Neuron (in vitro differentiated cells): Measurements from ENCODE around the gene CBX8.

ENCODE experiments used
- H2AFZ ChIP-seq: one replicate; pipeline ENCODE4 v1.6.1; 2013; ENCODE audit warnings: low read depth, mild to moderate bottlenecking, inconsistent platforms, low read length, moderate library complexity
- H3K27me3 ChIP-seq: one replicate; pipeline ENCODE4 v1.6.1; 2013; ENCODE audit warnings: low read length; ENCODE audit not compliant: insufficient read depth
- H3K36me3 ChIP-seq: one replicate; pipeline ENCODE4 v1.6.1; 2013; ENCODE audit warnings: low read length; ENCODE audit not compliant: insufficient read depth
- H3K4me1 ChIP-seq: one replicate; pipeline ENCODE4 v1.6.1; 2013; ENCODE audit warnings: low read length; ENCODE audit not compliant: insufficient read depth
- H3K4me3 ChIP-seq: 2 replicates; pipeline ENCODE4 v1.5.1; 2013; ENCODE audit warnings: mild to moderate bottlenecking, low read length, moderate library complexity
- H3K9me3 ChIP-seq: one replicate; pipeline ENCODE4 v1.6.1; 2013; ENCODE audit warnings: low read length

CBX8 gene

GRCh38 chr17:79802736-79803420 lies 6.0 kb upstream of the CBX8 start:
- Histone ChIP-seq H3K4me1 (peaks cover 38% of the 10 kb centered on the region), H3K4me3 (no peak overlapping the region), H3K36me3 (no peaks in the 10 kb centered on the region), H3K9me3 (no peaks in the 10 kb centered on the region), H3K27me3 (peaks cover 95% of the 10 kb centered on the region), H2AFZ (no peak overlapping the region)

DNA sequence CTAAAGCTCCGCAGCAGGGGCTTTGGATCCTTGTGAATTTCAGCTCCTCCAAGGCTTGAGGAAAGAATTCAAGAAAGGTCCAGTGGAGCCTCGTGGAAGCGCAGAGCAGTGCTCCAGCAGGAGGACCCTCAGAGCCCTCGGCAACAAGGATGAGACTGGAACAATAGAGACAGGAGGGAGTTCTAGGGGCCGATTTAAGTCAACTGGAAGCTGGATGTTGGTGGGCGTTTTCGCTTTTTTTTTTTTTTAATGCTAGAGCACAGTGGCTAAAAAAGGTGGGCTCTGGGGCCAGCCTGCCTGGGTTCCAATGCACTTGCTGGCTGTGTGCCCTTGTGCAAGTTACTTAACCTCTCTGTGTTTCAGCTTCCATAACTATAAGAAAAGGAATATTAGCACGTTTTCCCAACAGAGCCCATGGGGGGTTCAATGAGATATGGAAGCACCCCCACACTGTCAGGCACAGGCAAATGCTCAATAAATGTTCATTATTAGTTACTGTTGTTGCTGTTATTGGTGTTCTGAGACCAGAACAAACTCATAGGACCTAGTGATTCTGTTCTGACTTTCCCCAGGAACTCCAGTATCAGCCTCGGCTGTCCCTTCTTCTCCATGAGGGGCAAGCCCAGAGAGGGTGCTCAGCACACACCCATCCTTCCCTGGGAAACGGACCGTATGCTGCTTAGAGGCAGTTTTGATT lies 5.3 kb upstream of the CBX8 start:
- Histone ChIP-seq H3K27me3 (peaks cover 88% of the 10 kb centered on the region), H3K9me3 (no peaks in the 10 kb centered on the region), H3K4me1 (peaks cover 40% of the 10 kb centered on the region), H3K4me3 (no peak overlapping the region), H3K36me3 (no peaks in the 10 kb centered on the region), H2AFZ (no peak overlapping the region)

DNA sequence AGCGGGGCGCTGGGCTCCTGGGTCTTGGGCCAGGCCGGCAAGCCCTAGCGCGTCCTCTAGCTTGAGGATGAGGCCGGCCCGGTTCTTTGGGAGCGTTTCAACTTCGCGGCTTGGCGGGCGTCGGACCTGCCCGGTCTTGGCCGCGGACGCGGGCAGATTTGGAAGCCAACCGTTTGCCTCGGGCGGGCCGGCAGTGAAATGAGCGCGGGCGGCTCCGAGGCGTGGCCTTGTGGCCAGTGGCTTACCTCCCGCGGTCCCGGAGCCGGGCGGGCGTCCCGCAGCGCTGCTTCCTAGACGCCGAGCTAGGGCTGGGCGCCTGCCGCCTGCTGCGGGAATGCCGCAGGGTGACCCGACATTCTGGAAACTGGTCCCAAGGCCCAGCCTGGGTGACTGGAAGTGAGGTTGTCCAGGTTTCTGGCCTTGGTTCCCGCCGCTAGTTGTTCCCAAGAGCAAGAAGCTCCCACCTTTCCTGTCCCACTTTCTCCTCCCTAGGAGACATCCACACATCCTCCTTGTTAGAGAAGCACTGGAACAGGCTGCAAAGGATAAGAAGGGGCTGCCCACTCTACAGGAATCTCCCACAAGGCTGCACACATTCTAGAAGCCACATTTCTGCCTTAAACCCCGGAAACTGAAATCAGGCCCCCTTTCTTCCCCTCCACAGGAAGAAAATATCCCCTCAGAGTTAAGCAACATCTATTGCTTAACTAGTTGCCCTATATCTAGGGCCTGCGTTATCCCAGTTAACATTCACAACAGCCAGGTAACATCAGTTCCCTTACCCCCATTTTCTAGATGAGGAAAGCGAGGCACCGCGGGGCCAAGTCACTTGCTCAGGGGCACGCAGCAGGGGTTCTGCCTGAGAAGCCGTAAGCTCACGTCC lies 4.5 kb upstream of the CBX8 start:
- Histone ChIP-seq H3K36me3 (no peaks in the 10 kb centered on the region), H3K27me3 (peaks cover 81% of the 10 kb centered on the region), H3K4me1 (peaks cover 40% of the 10 kb centered on the region), H3K9me3 (no peaks in the 10 kb centered on the region), H3K4me3 (peak overlapping the region; percentile 21), H2AFZ (peak overlapping the region; percentile 28)

GRCh38 chr17:79800325-79801155 lies 3.7 kb upstream of the CBX8 start:
- peak overlapping the region; percentile 28 for H2AFZ ChIP-seq
- peak overlapping the region; percentile 21 for H3K4me3 ChIP-seq
- no peaks in the 10 kb centered on the region for H3K9me3 ChIP-seq
- H3K4me1 ChIP-seq: peaks cover 48% of the 10 kb centered on the region
- peaks cover 4% of the 10 kb centered on the region for H3K36me3 ChIP-seq
- peaks cover 73% of the 10 kb centered on the region for H3K27me3 ChIP-seq

- Histone ChIP-seq H3K27me3 (peaks cover 64% of the 10 kb centered on the region), H2AFZ (no peak overlapping the region), H3K4me3 (no peak overlapping the region), H3K9me3 (no peaks in the 10 kb centered on the region), H3K4me1 (peaks cover 53% of the 10 kb centered on the region), H3K36me3 (peaks cover 11% of the 10 kb centered on the region)
Observed at GRCh38 chr17:79799538-79800324, 2.9 kb upstream of the CBX8 start.

DNA sequence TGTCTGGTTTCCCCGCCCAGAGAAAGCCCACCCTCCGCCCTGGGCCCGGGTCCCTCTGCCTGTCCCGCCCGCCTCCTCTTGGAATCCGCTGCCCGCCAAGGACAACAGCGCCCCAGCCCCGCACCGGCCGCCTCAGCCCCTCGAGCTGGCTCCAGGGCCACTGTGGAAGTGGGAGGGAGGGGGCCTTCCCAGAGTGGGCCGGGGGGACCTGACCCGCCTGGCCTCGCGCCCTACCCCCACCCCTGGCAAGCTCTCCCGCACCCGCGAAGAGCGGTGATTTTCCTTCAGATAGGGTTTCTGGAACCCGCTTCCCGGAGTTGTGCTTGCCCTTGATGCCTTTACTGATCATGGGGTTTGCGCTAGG lies 2.3 kb upstream of the CBX8 start:
- Histone ChIP-seq H3K27me3 (peaks cover 59% of the 10 kb centered on the region), H3K4me1 (peaks cover 55% of the 10 kb centered on the region), H3K36me3 (peaks cover 14% of the 10 kb centered on the region), H3K4me3 (no peak overlapping the region), H2AFZ (no peak overlapping the region), H3K9me3 (no peaks in the 10 kb centered on the region)

DNA sequence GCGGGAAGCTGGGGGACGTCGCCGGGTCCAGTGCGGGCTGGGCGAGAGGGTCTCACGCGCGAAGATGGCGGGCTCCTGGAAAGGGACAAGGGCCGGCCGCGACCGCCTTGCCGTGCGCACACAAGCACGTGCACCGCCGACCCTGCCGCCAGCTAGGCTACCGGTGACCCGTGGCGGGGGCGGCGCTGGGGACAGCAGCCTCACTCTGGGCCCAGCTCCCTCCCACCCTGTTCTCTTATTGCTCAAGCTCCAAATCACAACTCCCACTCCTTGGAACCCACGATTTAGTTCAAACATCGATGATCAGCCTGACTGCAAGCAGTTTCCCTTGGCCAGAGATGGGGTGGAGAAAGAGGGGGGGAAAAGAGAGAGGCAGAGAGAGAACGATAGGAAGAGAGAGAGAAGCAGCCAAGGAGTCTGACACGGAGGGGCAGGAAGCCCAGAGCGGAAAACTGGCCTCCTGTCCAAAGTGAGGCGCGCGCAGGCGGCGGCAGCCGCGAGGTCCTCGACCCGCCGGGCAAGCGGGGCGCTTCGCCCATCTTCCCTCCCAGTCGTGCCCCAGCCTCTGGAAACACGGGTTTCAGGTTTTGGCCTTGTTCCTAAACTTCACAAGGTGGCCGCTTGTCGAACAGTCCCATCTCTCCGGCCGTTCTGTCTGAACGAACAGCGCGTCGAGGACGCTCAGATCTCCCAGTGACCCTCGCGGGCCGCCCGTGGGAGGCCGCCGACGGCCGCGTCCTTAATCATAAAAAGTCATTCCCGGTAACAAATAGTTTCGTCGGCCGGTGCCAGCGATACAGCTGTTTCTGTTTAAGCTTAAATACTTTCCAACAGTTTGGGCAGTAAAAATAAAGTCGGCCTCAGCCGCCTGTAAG lies 1.7 kb upstream of the CBX8 start:
- H3K9me3 ChIP-seq: no peaks in the 10 kb centered on the region
- peaks cover 52% of the 10 kb centered on the region for H3K27me3 ChIP-seq
- H3K4me1 ChIP-seq: peaks cover 61% of the 10 kb centered on the region
- H3K36me3 ChIP-seq: peaks cover 17% of the 10 kb centered on the region
- peak overlapping the region; percentile 45 for H3K4me3 ChIP-seq
- no peak overlapping the region for H2AFZ ChIP-seq

GRCh38 chr17:79797492-79798298 lies 818 bp upstream of the CBX8 start:
- H3K36me3 ChIP-seq: peaks cover 17% of the 10 kb centered on the region
- peaks cover 67% of the 10 kb centered on the region for H3K4me1 ChIP-seq
- H3K4me3 ChIP-seq: peak overlapping the region; percentile 45
- no peak overlapping the region for H2AFZ ChIP-seq
- H3K27me3 ChIP-seq: peaks cover 44% of the 10 kb centered on the region
- H3K9me3 ChIP-seq: no peaks in the 10 kb centered on the region

GRCh38 chr17:79796444-79796762 lies 474 bp downstream of the CBX8 start:
- peaks cover 39% of the 10 kb centered on the region for H3K27me3 ChIP-seq

DNA sequence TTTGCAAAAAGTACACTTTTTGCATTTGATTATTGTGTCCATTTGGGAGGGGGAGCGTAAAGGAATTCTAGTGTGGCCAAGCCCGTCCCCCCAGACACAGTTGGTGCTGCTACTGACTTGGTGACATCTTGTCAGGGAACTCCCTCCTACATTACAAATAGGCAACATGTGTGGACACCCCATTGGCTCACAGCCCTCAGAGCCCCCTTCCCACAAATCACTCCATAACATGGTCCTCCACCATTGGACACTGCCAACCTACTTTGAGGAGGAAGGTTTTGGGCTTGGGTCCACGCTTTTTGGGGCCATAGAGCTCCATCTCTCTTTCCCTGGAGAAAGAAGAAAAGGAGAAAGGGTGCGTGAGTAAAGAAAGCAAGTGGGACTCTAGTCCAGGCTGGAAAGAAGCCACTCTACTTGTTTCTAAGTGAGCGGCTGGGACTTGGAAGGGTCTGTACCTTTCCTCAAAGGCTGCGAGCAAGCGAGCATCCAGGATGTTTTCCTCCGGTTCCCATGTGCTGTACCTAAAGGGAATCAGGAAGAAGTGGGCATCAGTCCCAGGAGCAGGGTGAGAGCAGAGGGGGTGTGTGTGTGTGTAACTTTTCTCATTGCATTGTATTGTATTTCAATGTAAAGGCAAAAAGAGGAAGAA lies 958 bp downstream of the CBX8 start:
- Histone ChIP-seq H3K36me3 (peaks cover 17% of the 10 kb centered on the region), H3K4me1 (peaks cover 79% of the 10 kb centered on the region), H3K4me3 (peak overlapping the region; percentile 57), H2AFZ (no peak overlapping the region), H3K9me3 (peaks cover 1% of the 10 kb centered on the region), H3K27me3 (peaks cover 39% of the 10 kb centered on the region)

More at GRCh38 chr17:79796444-79796762, 474 bp downstream of the CBX8 start:
- Histone ChIP-seq H3K9me3 (no peaks in the 10 kb centered on the region), H3K36me3 (peaks cover 17% of the 10 kb centered on the region), H2AFZ (no peak overlapping the region), H3K4me1 (peaks cover 80% of the 10 kb centered on the region), H3K4me3 (peak overlapping the region; percentile 57)
